Glomerular visceral epithelial cell (primary cell): ENCODE measurements around the gene SGMS1.
A peak's percentile ranks its signal among the peaks of the same experiment; 100 is the strongest.
"Not testable (repeated sequence)": the region's sequence is repeated elsewhere in the genome, so short reads cannot be mapped to it uniquely, and the experiment has no call there.

Experiments used
- DNase-seq: peaks from one replicate; pipeline ENCODE4 v3.0.0-alpha.2; 2016; ENCODE audit errors: extremely low spot score

Gene SGMS1

GRCh38 chr10:50470345-50470744 lies 153.4 kb downstream of the SGMS1 start:
- peak; percentile 11 for DNase-seq

GRCh38 chr10:50469778-50470193 lies 154.0 kb downstream of the SGMS1 start:
- no peak for DNase-seq

GRCh38 chr10:50469288-50469687 lies 154.5 kb downstream of the SGMS1 start:
- no peak for DNase-seq

GRCh38 chr10:50467209-50467608 lies 156.5 kb downstream of the SGMS1 start:
- DNase-seq, result no peak

- no peak for DNase-seq
Observed at GRCh38 chr10:50464004-50464409, 159.7 kb downstream of the SGMS1 start.

- DNase-seq, result no peak
Observed at GRCh38 chr10:50461834-50462233, 161.9 kb downstream of the SGMS1 start.

GRCh38 chr10:50461123-50461522 lies 162.6 kb downstream of the SGMS1 start:
- DNase-seq, result no peak

GRCh38 chr10:50456719-50457118 lies 167.0 kb downstream of the SGMS1 start:
- DNase-seq, result no peak

GRCh38 chr10:50453940-50454339 lies 169.8 kb downstream of the SGMS1 start:
- DNase-seq, result no peak

- no peak for DNase-seq
Observed at GRCh38 chr10:50452603-50453002, 171.2 kb downstream of the SGMS1 start.

- DNase-seq, result no peak
Observed at GRCh38 chr10:50447691-50448090, 176.1 kb downstream of the SGMS1 start.

- not testable (repeated sequence) for DNase-seq
Observed at GRCh38 chr10:50445777-50446176, 178.0 kb downstream of the SGMS1 start.

GRCh38 chr10:50440489-50440888 lies 183.3 kb downstream of the SGMS1 start:
- no peak for DNase-seq

GRCh38 chr10:50439806-50440205 lies 183.9 kb downstream of the SGMS1 start:
- no peak for DNase-seq

GRCh38 chr10:50439187-50439586 lies 184.6 kb downstream of the SGMS1 start:
- DNase-seq, result no peak

GRCh38 chr10:50438049-50438936 lies 185.5 kb downstream of the SGMS1 start:
- DNase-seq, result no peak

GRCh38 chr10:50437248-50437647 lies 186.5 kb downstream of the SGMS1 start:
- DNase-seq, result no peak

GRCh38 chr10:50436805-50437204 lies 187.0 kb downstream of the SGMS1 start:
- DNase-seq, result no peak

GRCh38 chr10:50432211-50433009 lies 191.3 kb downstream of the SGMS1 start:
- DNase-seq, result no peak

- DNase-seq, result no peak
Observed at GRCh38 chr10:50431791-50432190, 192.0 kb downstream of the SGMS1 start.

GRCh38 chr10:50431133-50431532 lies 192.6 kb downstream of the SGMS1 start:
- DNase-seq, result no peak

- DNase-seq, result no peak
Observed at GRCh38 chr10:50426485-50426884, 197.3 kb downstream of the SGMS1 start.

GRCh38 chr10:50425215-50425614 lies 198.5 kb downstream of the SGMS1 start:
- not testable (repeated sequence) for DNase-seq
